ENCODE data around the gene TFAP2A. TPM values are rescaled to one million over a fixed set of nuclear protein-coding genes. Genes with fewer than 3 reads are reported as not detected.

Gene TFAP2A
- total RNA-seq, 1 donor from 2014 or later, result 0.21 TPM

DNA sequence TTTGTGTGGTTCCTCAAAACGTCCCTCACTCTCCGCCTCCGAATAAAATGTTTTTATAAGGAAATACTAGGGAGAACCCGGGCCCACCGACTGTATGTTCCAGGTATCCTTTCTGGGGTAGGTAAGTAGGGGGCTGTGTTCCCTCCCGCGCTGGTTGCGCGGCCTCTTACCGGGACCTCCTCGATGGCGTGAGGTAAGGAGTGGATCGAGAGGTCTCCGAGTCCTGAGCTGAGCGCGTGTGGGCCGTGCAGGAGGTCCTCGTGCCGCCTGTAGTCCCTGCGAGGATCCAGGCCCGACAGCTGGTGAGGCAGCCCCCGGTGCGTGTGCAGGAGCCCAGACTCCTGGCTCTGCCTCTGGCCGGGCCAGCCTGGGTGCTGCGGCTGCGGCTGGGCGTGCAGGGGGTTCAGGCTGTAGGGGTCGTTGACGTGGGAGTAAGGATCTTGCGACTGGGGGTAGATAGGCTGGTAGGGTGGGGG lies 5.1 kb downstream of the TFAP2A start:
- Histone ChIP-seq H3K9me3 (no peaks in the 10 kb centered on the region), H3K27ac (no peak overlapping the region), H3K4me3 (no peak overlapping the region), H3K4me1 (peaks cover 9 to 30% of the 10 kb centered on the region in 2 donors), H3K36me3 (no peaks in the 10 kb centered on the region), H3K27me3 (peaks cover 17% of the 10 kb centered on the region)
- intact Hi-C loops (cut with DNase I), result loop anchor here (10.0 kb wide), 2 partner anchors 335 to 1975 kb away; partner anchors contain the start of genes SLC35B3 and TMEM14B
- TF ChIP-seq, protein P1, sequence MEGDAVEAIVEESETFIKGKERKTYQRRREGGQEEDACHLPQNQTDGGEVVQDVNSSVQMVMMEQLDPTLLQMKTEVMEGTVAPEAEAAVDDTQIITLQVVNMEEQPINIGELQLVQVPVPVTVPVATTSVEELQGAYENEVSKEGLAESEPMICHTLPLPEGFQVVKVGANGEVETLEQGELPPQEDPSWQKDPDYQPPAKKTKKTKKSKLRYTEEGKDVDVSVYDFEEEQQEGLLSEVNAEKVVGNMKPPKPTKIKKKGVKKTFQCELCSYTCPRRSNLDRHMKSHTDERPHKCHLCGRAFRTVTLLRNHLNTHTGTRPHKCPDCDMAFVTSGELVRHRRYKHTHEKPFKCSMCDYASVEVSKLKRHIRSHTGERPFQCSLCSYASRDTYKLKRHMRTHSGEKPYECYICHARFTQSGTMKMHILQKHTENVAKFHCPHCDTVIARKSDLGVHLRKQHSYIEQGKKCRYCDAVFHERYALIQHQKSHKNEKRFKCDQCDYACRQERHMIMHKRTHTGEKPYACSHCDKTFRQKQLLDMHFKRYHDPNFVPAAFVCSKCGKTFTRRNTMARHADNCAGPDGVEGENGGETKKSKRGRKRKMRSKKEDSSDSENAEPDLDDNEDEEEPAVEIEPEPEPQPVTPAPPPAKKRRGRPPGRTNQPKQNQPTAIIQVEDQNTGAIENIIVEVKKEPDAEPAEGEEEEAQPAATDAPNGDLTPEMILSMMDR (IDR thresholded peaks at IDR 0.05), result no peak
- no peak for DNase-seq (ENCODE audit: low spot score in 2 of 2)

DNA sequence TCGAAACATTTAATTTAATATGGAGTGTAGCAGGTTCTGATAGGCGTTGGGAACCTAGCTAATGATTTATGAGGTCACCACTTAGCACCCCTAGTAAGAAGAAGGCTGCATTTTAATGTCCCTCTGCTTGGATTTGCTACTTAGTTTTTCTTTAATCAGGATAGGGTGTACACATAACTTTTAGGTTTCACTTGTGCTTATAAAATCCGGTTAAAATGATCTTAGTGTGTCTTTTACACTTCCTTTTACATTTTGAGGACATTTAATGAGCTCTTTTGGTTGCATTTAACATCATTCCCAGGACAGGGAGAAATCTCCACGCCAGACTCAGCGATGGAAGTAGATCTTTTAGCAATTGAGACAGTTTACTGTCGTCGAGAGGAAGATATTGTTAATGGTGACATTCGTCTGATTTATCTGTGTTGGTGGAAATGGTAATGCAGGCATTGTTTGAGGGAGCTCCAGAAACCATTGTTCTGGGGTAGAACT lies 5.6 kb downstream of the TFAP2A start:
- Histone ChIP-seq H3K27me3 (peaks cover 17% of the 10 kb centered on the region), H3K9me3 (no peaks in the 10 kb centered on the region), H3K27ac (no peak overlapping the region), H3K4me3 (no peak overlapping the region), H3K36me3 (no peaks in the 10 kb centered on the region), H3K4me1 (peaks cover 7 to 26% of the 10 kb centered on the region in 2 donors)
- intact Hi-C loops (cut with DNase I), result loop anchor here (10.0 kb wide), 2 partner anchors 336 to 1974 kb away; partner anchors contain the start of genes SLC35B3 and TMEM14B
- TF ChIP-seq, protein P1 (IDR thresholded peaks at IDR 0.05), result no peak
- DNase-seq (ENCODE audit: low spot score in 2 of 2), result no peak

DNA sequence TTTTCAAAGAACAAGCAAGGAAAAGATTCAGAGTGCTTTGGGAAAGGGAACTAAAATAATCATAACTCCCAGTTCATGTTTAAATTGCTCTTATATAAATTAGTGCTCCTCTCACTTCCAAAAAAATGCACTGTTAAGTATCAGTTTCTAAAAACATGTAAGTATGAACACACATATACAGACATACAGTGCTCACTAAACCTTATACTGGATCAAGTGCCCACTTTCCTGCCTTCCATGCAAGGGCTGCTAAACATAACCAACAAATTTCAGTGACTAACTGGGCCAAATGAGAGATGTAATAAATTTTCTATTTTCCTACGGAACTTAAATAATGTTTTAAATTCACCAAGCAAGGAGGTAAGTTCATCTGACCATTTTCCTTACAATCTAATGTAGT lies 6.4 kb downstream of the TFAP2A start:
- H3K27me3 ChIP-seq, result peaks cover 17% of the 10 kb centered on the region

DNA sequence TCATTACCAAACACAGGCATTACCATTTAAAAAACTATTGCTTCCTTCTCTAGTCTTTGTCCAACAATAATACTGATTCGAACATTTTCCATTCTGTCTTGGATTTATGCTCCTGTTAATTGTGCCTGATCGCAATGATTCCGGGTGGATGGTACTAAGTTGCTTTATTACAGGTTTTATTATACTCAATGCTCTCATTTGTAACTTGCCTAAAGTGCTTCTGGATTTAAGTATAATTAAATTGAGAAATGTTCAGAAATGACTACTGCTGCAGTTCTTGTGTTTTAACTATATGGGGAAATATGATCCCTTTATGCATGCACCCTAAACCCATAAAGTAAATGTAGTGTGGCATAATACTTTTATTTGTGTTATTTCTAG lies 7.2 kb downstream of the TFAP2A start:
- H3K4me3 ChIP-seq, result no peak overlapping the region

More for the DNA sequence above, 6.4 kb downstream of the TFAP2A start:
- no peaks in the 10 kb centered on the region for H3K36me3 ChIP-seq
- peaks cover 6 to 22% of the 10 kb centered on the region in 2 donors for H3K4me1 ChIP-seq
- H3K4me3 ChIP-seq, result no peak overlapping the region
- H3K9me3 ChIP-seq, result no peaks in the 10 kb centered on the region
- TF ChIP-seq, protein P1 (IDR thresholded peaks at IDR 0.05), result no peak
- H3K27ac ChIP-seq, result no peak overlapping the region
- intact Hi-C loops (cut with DNase I), result loop anchor here (10.0 kb wide), 2 partner anchors 336 to 1974 kb away; partner anchors contain the start of genes SLC35B3 and TMEM14B
- no peak for DNase-seq (ENCODE audit: low spot score in 2 of 2)

DNA sequence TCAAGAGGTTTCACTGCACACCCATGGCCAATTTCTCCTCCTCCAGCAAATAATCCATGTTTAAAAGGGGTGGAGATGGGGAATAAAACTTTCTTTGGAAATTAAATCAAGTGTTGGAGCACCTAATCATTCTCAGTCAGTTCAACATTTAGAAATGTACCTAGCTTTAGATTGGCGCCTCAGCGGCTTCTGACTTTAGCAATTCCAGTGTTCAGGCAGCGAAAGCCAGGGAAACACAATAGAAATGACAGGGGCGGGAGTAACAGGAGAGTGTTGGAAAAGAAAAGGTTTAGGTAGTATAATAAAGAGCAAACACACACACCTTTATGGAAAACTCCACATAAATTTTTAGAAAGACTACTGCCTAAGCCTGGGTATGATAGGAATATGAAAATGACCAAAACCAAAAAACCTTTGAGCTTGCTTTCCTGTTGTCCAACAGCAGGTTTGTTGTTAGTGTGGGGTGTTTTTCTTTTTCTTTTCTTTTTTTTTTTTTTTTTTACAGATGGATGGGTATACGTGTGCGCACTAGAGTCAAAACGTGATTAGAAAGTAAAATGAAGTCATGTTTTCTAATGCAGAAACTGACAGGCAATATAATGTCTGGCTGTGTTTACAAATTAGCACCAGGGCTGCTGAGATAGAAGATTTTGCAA lies 7.7 kb downstream of the TFAP2A start:
- TF ChIP-seq, protein P1 (IDR thresholded peaks at IDR 0.05), result no peak
- Histone ChIP-seq H3K9me3 (no peaks in the 10 kb centered on the region), H3K27me3 (peaks cover 17% of the 10 kb centered on the region), H3K4me1 (peaks cover 3 to 17% of the 10 kb centered on the region in 2 donors), H3K27ac (no peak overlapping the region), H3K4me3 (no peak overlapping the region), H3K36me3 (no peaks in the 10 kb centered on the region)
- no peak for DNase-seq (ENCODE audit: low spot score in 2 of 2)
- intact Hi-C loops (cut with DNase I), result loop anchor here (10.0 kb wide), 2 partner anchors 338 to 1972 kb away; partner anchors contain the start of genes SLC35B3 and TMEM14B

More for the DNA sequence above, 7.2 kb downstream of the TFAP2A start:
- TF ChIP-seq, protein P1 (IDR thresholded peaks at IDR 0.05), result no peak
- Histone ChIP-seq H3K27me3 (peaks cover 17% of the 10 kb centered on the region), H3K4me1 (peaks cover 3 to 19% of the 10 kb centered on the region in 2 donors), H3K9me3 (no peaks in the 10 kb centered on the region), H3K36me3 (no peaks in the 10 kb centered on the region), H3K27ac (no peak overlapping the region)
- DNase-seq (ENCODE audit: low spot score in 2 of 2), result no peak
- intact Hi-C loops (cut with DNase I), result loop anchor here (10.0 kb wide), 2 partner anchors 337 to 1973 kb away; partner anchors contain the start of genes SLC35B3 and TMEM14B
